HUES6 (cell line): Measurements from ENCODE around the gene ARHGEF39.
A peak's percentile ranks its signal among the peaks of the same experiment; 100 is the strongest.

Experiments used
- H3K27ac ChIP-seq: 2 replicates; pipeline ENCODE4 v1.7.0; 2013; ENCODE audit warnings: low read depth, mild to moderate bottlenecking, low read length, inconsistent platforms
- H3K27me3 ChIP-seq: 2 replicates; pipeline ENCODE4 v1.6.1; 2013; ENCODE audit warnings: low read length; ENCODE audit not compliant: control insufficient read depth, insufficient read depth
- H3K36me3 ChIP-seq: 2 replicates; pipeline ENCODE4 v1.6.1; 2013; ENCODE audit warnings: low read length; ENCODE audit not compliant: control insufficient read depth, insufficient read depth
- H3K4me1 ChIP-seq: 2 replicates; pipeline ENCODE4 v1.6.1; 2013; ENCODE audit warnings: low read length; ENCODE audit not compliant: control insufficient read depth, insufficient read depth
- H3K4me3 ChIP-seq: 2 replicates; pipeline ENCODE4 v1.5.1; 2013; ENCODE audit warnings: low read depth, low read length
- H3K9ac ChIP-seq: one replicate; pipeline ENCODE4 v1.6.1; 2013; ENCODE audit warnings: mild to moderate bottlenecking, low read length
- H3K9me3 ChIP-seq: 2 replicates; pipeline ENCODE4 v1.6.1; 2013; ENCODE audit warnings: low read depth, low read length; ENCODE audit not compliant: control insufficient read depth, insufficient read depth

The ARHGEF39 gene

DNA sequence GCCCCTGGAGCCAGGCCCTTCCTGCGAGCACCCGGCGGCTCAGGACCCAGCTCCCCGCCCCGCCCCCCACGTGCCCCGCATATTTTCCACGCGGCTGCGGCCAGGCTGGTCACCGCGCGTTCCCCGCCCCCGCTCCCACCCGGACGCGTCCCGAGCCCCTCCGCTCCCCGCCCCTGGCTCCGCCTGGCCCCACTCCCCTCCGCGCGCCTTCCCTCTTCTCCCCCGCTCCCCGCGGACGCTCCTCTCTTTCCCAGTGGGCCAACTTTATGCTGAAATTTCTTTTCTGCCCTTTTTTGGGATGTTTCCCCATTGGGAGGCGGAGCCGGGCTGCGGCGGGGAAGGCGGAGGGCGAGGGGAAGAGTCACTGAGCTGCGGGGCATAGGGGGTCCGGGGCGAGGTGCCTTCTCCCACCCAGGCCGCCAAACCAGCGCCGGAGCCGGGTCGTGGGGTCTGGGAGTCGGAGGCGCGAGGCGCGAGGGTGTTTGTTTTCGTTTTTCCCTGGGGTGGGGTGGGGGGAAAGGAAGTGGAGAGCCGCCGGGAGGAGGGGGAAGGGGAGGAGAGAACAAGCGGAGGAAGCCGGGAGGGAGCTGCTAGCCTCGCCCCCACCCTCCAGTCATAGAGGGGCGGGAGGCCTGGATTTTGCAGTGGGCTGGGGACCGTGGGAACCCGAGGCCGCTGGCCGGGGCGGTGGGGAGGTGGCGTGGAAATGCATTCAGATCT lies 25.8 kb upstream of the ARHGEF39 start:
- Histone ChIP-seq H3K4me1 (peaks cover 15% of the 10 kb centered on the region; the same call in 1 of the 2 replicates), H3K36me3 (peaks cover 29% of the 10 kb centered on the region), H3K9ac (peak overlapping the region; percentile 88), H3K27ac (peak overlapping the region; percentile 85; the same call in 1 of the 2 replicates), H3K4me3 (peak overlapping the region; percentile 91), H3K27me3 (no peaks in the 10 kb centered on the region), H3K9me3 (no peaks in the 10 kb centered on the region)

DNA sequence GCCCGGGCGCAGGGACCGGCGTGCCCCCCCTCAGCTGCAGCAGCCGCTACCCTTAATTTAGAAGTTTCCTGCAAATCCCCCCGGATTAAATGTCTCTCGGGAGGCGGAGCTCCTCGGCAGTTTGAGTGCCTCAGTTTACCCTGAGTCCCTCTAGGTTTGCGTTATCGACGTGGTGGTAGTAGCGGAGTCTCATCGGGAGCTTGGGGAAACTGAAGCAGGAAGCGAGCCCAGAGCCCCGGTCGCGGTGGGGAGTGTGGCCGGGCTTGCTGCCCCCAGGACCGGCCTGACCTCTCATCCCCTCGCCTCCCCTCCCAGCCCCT lies 25.3 kb upstream of the ARHGEF39 start:
- H3K4me1 ChIP-seq, result peaks cover 15% of the 10 kb centered on the region; the same call in 1 of the 2 replicates
- H3K27ac ChIP-seq, result peak overlapping the region; percentile 85; the same call in 1 of the 2 replicates
- no peaks in the 10 kb centered on the region for H3K27me3 ChIP-seq
- peak overlapping the region; percentile 88 for H3K9ac ChIP-seq
- H3K36me3 ChIP-seq, result peaks cover 34% of the 10 kb centered on the region
- peak overlapping the region; percentile 91 for H3K4me3 ChIP-seq
- H3K9me3 ChIP-seq, result no peaks in the 10 kb centered on the region

- H3K4me3 ChIP-seq, result peak within 1 kb of the TSS; percentile 91
These were observed 24.7 kb upstream of the ARHGEF39 start, which contains the start of gene TPM2 for GRCh38 chr9:35689542-35690293. TSS of gene TPM2 (minus strand) at chr9:35689925. CDS start at chr9:35689817, 108 bp downstream.

DNA sequence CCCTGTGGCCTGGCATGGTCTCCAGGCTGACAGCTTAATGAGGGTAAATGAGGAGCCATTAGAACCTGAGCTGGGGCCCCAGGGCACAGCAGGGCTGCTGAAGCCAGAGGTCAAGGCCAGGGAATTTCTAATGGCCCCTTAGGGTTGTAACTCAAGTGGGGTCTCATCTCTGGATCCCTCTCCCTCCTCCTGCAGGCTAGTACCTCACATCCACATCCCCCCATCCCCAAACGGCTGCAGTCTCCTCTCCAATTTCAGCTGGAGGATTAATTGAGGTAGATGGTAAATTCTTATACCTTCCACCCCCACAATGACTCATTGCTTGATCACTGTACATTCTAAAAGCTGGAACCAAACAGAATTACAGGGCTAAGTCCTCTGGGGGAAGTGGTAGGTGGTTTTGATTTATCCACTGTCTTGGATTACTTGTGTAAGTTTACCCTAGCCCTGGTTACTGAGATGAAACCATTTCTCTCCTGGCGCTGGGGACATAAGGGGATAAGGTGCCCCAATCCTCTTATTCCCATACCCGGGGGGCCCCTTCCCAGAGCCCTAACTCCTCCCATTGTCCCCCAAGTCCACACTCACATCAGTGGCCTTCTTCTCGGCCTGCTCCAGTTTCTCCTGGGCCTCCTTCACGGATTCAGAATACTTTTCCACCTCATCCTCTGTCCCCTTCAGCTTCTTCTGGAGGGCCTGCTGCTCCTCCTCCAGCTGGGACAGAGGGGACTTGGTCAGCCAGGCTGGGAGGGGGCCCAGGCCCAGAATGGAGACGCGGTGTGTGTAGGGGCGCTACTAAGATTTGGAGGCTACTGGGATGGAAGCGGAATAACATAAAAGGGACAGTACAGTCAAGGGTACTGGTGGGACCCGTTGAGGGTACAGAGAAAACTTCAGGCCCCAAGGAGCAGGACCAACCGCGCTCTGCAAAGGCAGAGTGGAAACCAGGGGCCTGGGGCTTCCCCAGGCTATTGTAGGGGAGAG lies 23.9 kb upstream of the ARHGEF39 start:
- H3K27ac ChIP-seq, result peak overlapping the region; percentile 78
- peaks cover 15% of the 10 kb centered on the region; the same call in 1 of the 2 replicates for H3K4me1 ChIP-seq
- H3K4me3 ChIP-seq, result peak overlapping the region; percentile 91
- H3K27me3 ChIP-seq, result no peaks in the 10 kb centered on the region
- H3K9me3 ChIP-seq, result no peaks in the 10 kb centered on the region
- peaks cover 48% of the 10 kb centered on the region for H3K36me3 ChIP-seq
- H3K9ac ChIP-seq, result peak overlapping the region; percentile 88

More at GRCh38 chr9:35689542-35690293, 24.7 kb upstream of the ARHGEF39 start, which contains the start of gene TPM2:
- Histone ChIP-seq H3K27ac (peak within 1 kb of the TSS; percentile 85), H3K4me1 (peaks cover 15% of the 10 kb centered on the region; the same call in 1 of the 2 replicates), H3K9ac (peak within 1 kb of the TSS; percentile 88), H3K36me3 (peaks cover 39% of the 10 kb centered on the region), H3K27me3 (no peaks in the 10 kb centered on the region), H3K9me3 (no peaks in the 10 kb centered on the region)

- Histone ChIP-seq H3K27me3 (no peaks in the 10 kb centered on the region), H3K4me3 (peak overlapping the region; percentile 91), H3K36me3 (peaks cover 56% of the 10 kb centered on the region), H3K9me3 (no peaks in the 10 kb centered on the region), H3K27ac (no peak overlapping the region), H3K4me1 (peaks cover 15% of the 10 kb centered on the region; the same call in 1 of the 2 replicates), H3K9ac (peak overlapping the region; percentile 88)
These were observed 23.1 kb upstream of the ARHGEF39 start for GRCh38 chr9:35687972-35688557.

DNA sequence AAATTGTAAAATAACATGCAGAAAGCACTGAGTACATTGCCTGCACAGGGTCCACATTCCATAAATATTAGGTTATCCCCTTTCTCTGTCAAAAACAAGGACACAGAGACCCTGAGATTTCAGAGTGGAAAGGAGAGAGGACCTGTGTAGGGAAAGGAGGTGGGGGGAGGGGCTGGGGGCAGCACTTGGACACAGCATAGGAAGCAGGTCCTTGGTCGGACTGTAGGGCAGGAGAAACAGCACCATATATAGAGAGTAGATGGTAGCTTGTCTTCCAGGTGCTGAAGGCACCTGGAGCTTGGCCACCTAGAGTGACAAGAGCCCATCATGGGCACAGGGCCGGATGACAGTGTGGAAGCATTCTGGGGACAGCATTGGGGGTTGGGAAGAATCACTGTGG lies 22.3 kb upstream of the ARHGEF39 start:
- Histone ChIP-seq H3K4me1 (peaks cover 15% of the 10 kb centered on the region; the same call in 1 of the 2 replicates), H3K9me3 (no peaks in the 10 kb centered on the region), H3K27ac (no peak overlapping the region), H3K27me3 (no peaks in the 10 kb centered on the region), H3K36me3 (peaks cover 63% of the 10 kb centered on the region), H3K9ac (no peak overlapping the region), H3K4me3 (no peak overlapping the region)

DNA sequence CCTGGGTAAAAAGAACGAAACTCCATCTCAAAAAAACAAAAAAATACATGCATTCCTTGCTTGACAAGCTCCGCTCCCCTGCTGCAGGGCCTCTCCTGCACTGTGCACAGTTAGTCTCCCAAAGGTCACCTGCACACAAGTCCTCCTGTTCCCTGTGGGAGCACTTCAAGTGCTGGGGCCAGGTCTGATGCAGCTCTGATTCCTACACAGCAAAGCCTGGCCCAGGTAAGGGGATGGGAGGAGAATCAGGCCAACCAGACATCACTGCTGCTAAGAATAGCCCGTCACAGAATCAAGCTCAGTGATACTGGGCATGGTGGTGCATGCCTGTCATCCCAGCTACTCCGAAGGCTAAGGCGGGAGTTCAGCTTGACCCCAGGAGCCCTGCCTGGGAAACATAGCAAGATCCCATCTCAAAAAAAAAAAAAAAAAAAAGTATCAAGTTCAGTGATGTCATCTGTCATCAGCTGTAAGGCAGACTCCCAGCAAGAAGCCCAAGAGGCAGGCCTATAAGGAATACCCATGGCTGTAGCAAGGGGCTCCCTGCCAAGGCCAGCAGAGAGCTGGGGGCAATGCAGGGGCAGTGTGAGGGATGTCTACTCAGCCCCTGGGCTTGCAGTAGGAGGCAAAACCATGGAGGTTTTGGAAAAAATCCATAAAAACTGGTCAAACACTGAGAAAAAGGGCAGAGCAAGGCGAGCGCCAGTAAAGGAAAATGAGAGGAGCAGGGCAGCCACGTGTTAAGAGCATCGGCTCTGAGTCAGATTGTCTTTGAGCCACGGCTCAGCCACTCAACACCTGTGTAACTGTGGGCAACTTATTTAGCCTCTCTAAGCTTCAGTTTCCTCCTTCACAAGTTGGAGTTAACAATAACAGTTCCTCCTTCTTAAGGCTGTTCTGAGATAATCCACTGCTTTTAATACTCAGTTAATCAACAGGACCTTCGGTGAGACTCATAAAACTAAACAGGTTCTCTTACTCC lies 21.5 kb upstream of the ARHGEF39 start:
- Histone ChIP-seq H3K27ac (no peak overlapping the region), H3K9ac (no peak overlapping the region), H3K36me3 (peaks cover 71% of the 10 kb centered on the region), H3K4me3 (no peak overlapping the region), H3K9me3 (no peaks in the 10 kb centered on the region), H3K27me3 (no peaks in the 10 kb centered on the region), H3K4me1 (peaks cover 13% of the 10 kb centered on the region; the same call in 1 of the 2 replicates)

DNA sequence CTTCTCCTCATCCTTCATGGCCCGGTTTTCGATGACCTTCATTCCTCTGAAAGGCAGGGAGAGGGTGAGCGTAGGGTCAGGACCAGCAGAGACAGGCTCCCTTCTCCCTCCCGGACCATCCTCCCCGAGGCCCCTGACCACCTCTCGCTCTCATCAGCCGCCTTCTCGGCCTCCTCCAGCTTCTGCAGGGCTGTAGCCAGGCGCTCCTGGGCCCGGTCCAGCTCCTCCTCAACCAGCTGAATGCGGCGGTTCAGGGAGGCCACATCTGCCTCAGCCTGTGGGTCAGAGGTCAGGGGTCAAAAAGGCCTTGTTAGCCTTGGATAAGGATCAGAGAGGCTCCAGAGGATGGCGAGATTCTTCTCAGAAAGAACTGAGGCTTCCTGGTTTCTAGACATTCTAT lies 20.5 kb upstream of the ARHGEF39 start:
- Histone ChIP-seq H3K9me3 (no peaks in the 10 kb centered on the region), H3K4me3 (no peak overlapping the region), H3K9ac (no peak overlapping the region), H3K27ac (no peak overlapping the region), H3K27me3 (no peaks in the 10 kb centered on the region), H3K36me3 (peaks cover 74% of the 10 kb centered on the region), H3K4me1 (peaks cover 20% of the 10 kb centered on the region)

DNA sequence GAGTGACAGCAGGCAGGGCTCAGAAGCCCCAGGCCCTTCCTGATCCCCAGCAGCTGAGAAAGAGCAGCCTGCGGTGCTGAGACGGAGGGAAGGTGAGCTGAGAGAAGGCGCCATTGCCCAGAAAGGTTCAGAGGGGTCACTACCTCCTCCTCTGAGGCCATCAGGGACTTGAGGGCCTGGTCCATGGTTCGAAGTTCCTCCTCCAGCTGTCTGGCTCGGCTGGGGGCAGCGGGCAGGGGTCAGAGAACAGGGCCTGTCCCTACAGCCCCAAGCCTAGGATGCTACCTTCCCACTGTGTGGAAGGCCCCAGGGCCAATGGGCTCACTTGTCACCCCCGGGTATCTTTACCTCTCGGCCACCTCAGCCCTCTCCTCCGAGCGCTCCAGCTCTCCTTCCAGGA lies 19.9 kb upstream of the ARHGEF39 start:
- Histone ChIP-seq H3K4me3 (no peak overlapping the region), H3K4me1 (peaks cover 26% of the 10 kb centered on the region), H3K9me3 (no peaks in the 10 kb centered on the region), H3K27ac (no peak overlapping the region), H3K9ac (no peak overlapping the region), H3K36me3 (peaks cover 74% of the 10 kb centered on the region), H3K27me3 (no peaks in the 10 kb centered on the region)
